HCT116 (cell line): ENCODE measurements around the gene RGP1. TPM values are rescaled to one million over a fixed set of nuclear protein-coding genes. Genes with fewer than 3 reads are reported as not detected.

Source experiments
- ATAC-seq: fragments of 200-7000 bp; cut with Tn5 transposase; 2 replicates; pipeline ENCODE4 v1.9.1; 2020; ENCODE audit warnings: mild to moderate bottlenecking, moderate library complexity
- BruUV-seq: library from RNA; stranded (reverse); fragments of 400-500 nt; replicated peaks from 2 replicates; lab custom pipeline; 2021; lab: Mats Ljungman, UMichigan
- CTCF ChIA-PET: fragments of 300-600 bp; sonication (Branson Sonifier 250); formaldehyde crosslinking; loops from one replicate; lab custom pipeline; 2021; ENCODE audit warnings: antibody characterized with exemption; lab: Charles Lee
- POLR2A ChIA-PET: fragments of 300-600, 350-600 bp; sonication (Branson Sonifier 250); formaldehyde crosslinking; loops from one replicate; lab custom pipeline; 2021; ENCODE audit warnings: antibody characterized with exemption; lab: Charles Lee
- RAD21 ChIA-PET, 2 experiments: fragments of 300-600 bp; sonication (Branson Sonifier 250); formaldehyde crosslinking; loops; one replicate each; lab custom pipeline; 2023; ENCODE audit warnings: low total read pairs in 2 of 2; ENCODE audit not compliant: uncharacterized antibody in 2 of 2, unreplicated experiment in 2 of 2, low non-redundant PET in 1 of 2; lab: Charles Lee
- DNase-seq: peaks from one replicate; pipeline ENCODE4 v3.0.0-alpha.2; 2010; ENCODE audit warnings: low read depth, low spot score
- H2AFZ ChIP-seq: fragments of 200-600 bp; shearing (Covaris generic), sonication (generic); 2 replicates; pipeline ENCODE4 v1.6.1; 2017; ENCODE audit warnings: low read depth, mixed run types, mixed read lengths, antibody characterized with exemption, low read length; ENCODE audit not compliant: poor library complexity, severe bottlenecking
- H3K27ac ChIP-seq: 2 replicates; pipeline ENCODE4 v1.5.1; 2012; ENCODE audit warnings: low read depth, low read length
- H3K27me3 ChIP-seq: fragments of 200-600 bp; sonication (generic); 2 replicates; pipeline ENCODE4 v1.6.1; 2016; ENCODE audit warnings: mixed run types, low read length, mixed read lengths; ENCODE audit not compliant: insufficient read depth
- H3K36me3 ChIP-seq, 2 experiments: fragments of 200-500 bp in 1 of 2; fragments of 200-600 bp in 1 of 2; sonication (Bioruptor generic) in 1 of 2; sonication (generic) in 1 of 2; 2 replicates each; pipeline versions ENCODE4 v1.5.1 to v1.6.1; 2014 to 2016; ENCODE audit warnings: low read length in 2 of 2, inconsistent platforms in 1 of 2, mixed read lengths in 1 of 2, mixed run types in 1 of 2; ENCODE audit not compliant: insufficient read depth in 2 of 2, control insufficient read depth in 1 of 2
- H3K4me1 ChIP-seq, 2 experiments: fragments of 200-600 bp in 1 of 2; sonication (generic) in 1 of 2; 2 replicates each; pipeline versions ENCODE4 v1.5.1 to v1.6.1; 2012 to 2017; ENCODE audit warnings: low read length in 2 of 2, inconsistent platforms in 1 of 2, mild to moderate bottlenecking in 1 of 2, mixed read lengths in 1 of 2, mixed run types in 1 of 2, moderate library complexity in 1 of 2; ENCODE audit not compliant: insufficient read depth in 2 of 2, control insufficient read depth in 1 of 2
- H3K4me2 ChIP-seq: fragments of 200-600 bp; sonication (generic); 2 replicates; pipeline ENCODE4 v1.6.1; 2017; ENCODE audit warnings: mixed run types, low read length, mixed read lengths
- H3K4me3 ChIP-seq, 2 experiments: fragments of 200-600 bp in 1 of 2; sonication (generic) in 1 of 2; replicated peaks in 1 of 2; 2 replicates each; pipeline ENCODE4 v1.5.1; 2011 to 2016; ENCODE audit warnings: low read length in 2 of 2, control low read depth in 1 of 2, low read depth in 1 of 2, mild to moderate bottlenecking in 1 of 2, mixed read lengths in 1 of 2, mixed run types in 1 of 2
- H3K79me2 ChIP-seq: fragments of 200-600 bp; sonication (generic); 2 replicates; pipeline ENCODE4 v1.6.1; 2017; ENCODE audit warnings: mild to moderate bottlenecking, mixed run types, low read length, moderate library complexity, mixed read lengths; ENCODE audit not compliant: insufficient read depth
- H3K9ac ChIP-seq: fragments of 200-600 bp; sonication (generic); 2 replicates; pipeline ENCODE4 v1.6.1; 2016; ENCODE audit warnings: low read length, mixed read lengths
- H3K9me2 ChIP-seq: fragments of 200-600 bp; sonication (generic), shearing (Covaris generic); 2 replicates; pipeline ENCODE4 v1.6.1; 2017; ENCODE audit warnings: mixed run types, mild to moderate bottlenecking, moderate library complexity; ENCODE audit not compliant: insufficient read depth
- H3K9me3 ChIP-seq, 2 experiments: fragments of 200-500 bp in 1 of 2; fragments of 200-600 bp in 1 of 2; sonication (Bioruptor generic) in 1 of 2; sonication (generic) in 1 of 2; 2 replicates each; pipeline ENCODE4 v1.6.1; 2014 to 2017; ENCODE audit warnings: low read length in 2 of 2, mixed read lengths in 2 of 2, inconsistent platforms in 1 of 2, low read depth in 1 of 2, mild to moderate bottlenecking in 1 of 2, mixed run types in 1 of 2, moderate library complexity in 1 of 2; ENCODE audit not compliant: control insufficient read depth in 1 of 2, insufficient read depth in 1 of 2
- H4K20me1 ChIP-seq: fragments of 200-600 bp; sonication (generic), shearing (Covaris generic); 2 replicates; pipeline ENCODE4 v1.6.1; 2017; ENCODE audit warnings: mixed run types, mild to moderate bottlenecking, moderate library complexity; ENCODE audit not compliant: insufficient read depth
- CEBPB ChIP-seq: IDR thresholded peaks from 2 replicates; pipeline ENCODE4 v1.6.1; 2012; ENCODE audit warnings: low read depth
- CTCF ChIP-seq, 3 experiments: fragments of 200-600 bp in 1 of 3; sonication (generic) in 1 of 3; IDR thresholded peaks in 2 of 3; conservative IDR thresholded peaks in 1 of 3; 2 replicates each; pipeline ENCODE4 v1.5.1; 2012 to 2017; ENCODE audit warnings: low read depth in 2 of 3, low read length in 2 of 3, antibody characterized with exemption in 1 of 3, borderline replicate concordance in 1 of 3, control low read depth in 1 of 3, mild to moderate bottlenecking in 1 of 3, mixed read lengths in 1 of 3, mixed run types in 1 of 3, moderate library complexity in 1 of 3; ENCODE audit not compliant: insufficient read depth in 1 of 3
- JUND ChIP-seq: IDR thresholded peaks from 2 replicates; pipeline ENCODE4 v1.6.1; 2012
- MAX ChIP-seq: IDR thresholded peaks from 2 replicates; pipeline ENCODE4 v1.6.1; 2012
- RAD21 ChIP-seq: IDR thresholded peaks from 2 replicates; pipeline ENCODE4 v1.6.1; 2012; ENCODE audit warnings: low read depth, mild to moderate bottlenecking
- SRF ChIP-seq: IDR thresholded peaks from 2 replicates; pipeline ENCODE4 v1.6.1; 2012; ENCODE audit warnings: low read depth
- TCF7L2 ChIP-seq: IDR thresholded peaks from 2 replicates; pipeline ENCODE4 v1.7.0; 2011; ENCODE audit warnings: borderline replicate concordance, inconsistent platforms; ENCODE audit not compliant: insufficient read depth, insufficient read length; ENCODE audit errors: extremely low read depth
- ZBTB33 ChIP-seq: IDR thresholded peaks from 2 replicates; pipeline ENCODE4 v1.6.1; 2011; ENCODE audit warnings: mild to moderate bottlenecking, low read length, moderate library complexity; ENCODE audit not compliant: insufficient replicate concordance; ENCODE audit errors: extremely low read depth
- intact Hi-C: fragments of 100-400 bp; cut with micrococcal nuclease; formaldehyde crosslinking; loops from 2 replicates; pipeline ENCODE4 v1.10.0; 2022
- total RNA-seq: library from RNA; stranded (reverse); gene quantifications from one replicate; pipeline ENCODE4 v1.2.1, GENCODE V29; 2021; ENCODE audit not compliant: unreplicated experiment
- TF ChIP-seq, protein P1 (sequence below): IDR thresholded peaks from 2 replicates; pipeline ENCODE4 v1.6.1; 2012

The RGP1 gene
- total RNA-seq, 1 experiment from 2014 or later: 32.6 TPM

GRCh38 chr9:35716230-35716629 is 32.9 kb upstream of the RGP1 start:
- H3K9me2 ChIP-seq: no peaks in the 10 kb centered on the region
- no peak overlapping the region for H3K4me3 ChIP-seq
- H2AFZ ChIP-seq: no peak overlapping the region
- no peaks in the 10 kb centered on the region for H3K79me2 ChIP-seq
- no peaks in the 10 kb centered on the region for H3K27me3 ChIP-seq
- TF ChIP-seq RAD21 (peak; percentile 8; the same call in 1 of the 2 replicates), MAX (no peak), JUND (no peak), ZBTB33 (no peak), TCF7L2 (no peak), CTCF (IDR thresholded peaks at IDR 0.05 in 2 of 3, conservative IDR thresholded peaks at IDR 0.05 in 1 of 3; ENCODE audit: borderline replicate concordance in 1 of 3, insufficient read depth in 1 of 3, low read depth in 2 of 3, low read length in 2 of 3) (no peak), SRF (no peak), CEBPB (no peak)
- TF ChIP-seq, protein P1, sequence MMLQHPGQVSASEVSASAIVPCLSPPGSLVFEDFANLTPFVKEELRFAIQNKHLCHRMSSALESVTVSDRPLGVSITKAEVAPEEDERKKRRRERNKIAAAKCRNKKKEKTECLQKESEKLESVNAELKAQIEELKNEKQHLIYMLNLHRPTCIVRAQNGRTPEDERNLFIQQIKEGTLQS: no peak
- H3K9me3 ChIP-seq: no peaks in the 10 kb centered on the region
- H3K27ac ChIP-seq: no peak overlapping the region
- no peak overlapping the region for H3K9ac ChIP-seq
- 0 out of 2 replicates have a peak, but pooled peaks have one; percentile 41 for ATAC-seq
- no peaks in the 10 kb centered on the region for H3K4me1 ChIP-seq
- ChIA-PET POLR2A (no interaction called here), CTCF (interaction anchor here (1.0 kb wide), 1 partner anchor 20 kb away, joined by 3 read pairs; no protein-coding TSS in a partner anchor), RAD21 (interaction anchor here in 1 of 2 experiments (0.6 kb wide), 1 partner anchor 209 kb away, joined by 5 read pairs; no protein-coding TSS in a partner anchor)
- H3K4me2 ChIP-seq: no peak overlapping the region
- no peak for DNase-seq
- H3K36me3 ChIP-seq: peaks cover 75 to 77% of the 10 kb centered on the region in 2 experiments
- no peaks in the 10 kb centered on the region for H4K20me1 ChIP-seq
- BruUV-seq: no TSS peak
- intact Hi-C loops: no loop called here
